Progenitor cell of endocrine pancreas (in vitro differentiated cells): ENCODE data around the gene FRRS1. TPM values are rescaled to one million over a fixed set of nuclear protein-coding genes. Genes with fewer than 3 reads are reported as not detected.

ENCODE experiments used
- DNase-seq: peaks from one replicate; pipeline ENCODE4 v3.0.0; 2021; ENCODE audit warnings: low spot score; ENCODE audit not compliant: unreplicated experiment
- H3K27ac Mint-ChIP-seq: 2 replicates; pipeline ENCODE4 v1.8.0; 2021; ENCODE audit warnings: mild to moderate bottlenecking, moderate library complexity, mixed read lengths
- H3K27me3 Mint-ChIP-seq: 2 replicates; pipeline ENCODE4 v1.8.0; 2021; ENCODE audit warnings: mixed read lengths
- H3K36me3 Mint-ChIP-seq: 2 replicates; pipeline ENCODE4 v1.8.0; 2022; ENCODE audit warnings: mixed read lengths; ENCODE audit not compliant: insufficient read depth
- H3K4me1 Mint-ChIP-seq: 2 replicates; pipeline ENCODE4 v1.8.0; 2021; ENCODE audit warnings: low read depth, mixed read lengths
- H3K4me3 Mint-ChIP-seq: 2 replicates; pipeline ENCODE4 v1.8.0; 2021; ENCODE audit warnings: low read depth, mild to moderate bottlenecking, moderate library complexity, mixed read lengths
- H3K9me3 Mint-ChIP-seq: 2 replicates; pipeline ENCODE4 v1.8.0; 2021; ENCODE audit warnings: low read depth, mixed read lengths
- CTCF ChIP-seq: fragments of 200-600 bp; sonication (generic); IDR thresholded peaks from one replicate; pipeline ENCODE4 v1.5.0; 2021; ENCODE audit warnings: antibody characterized with exemption, mild to moderate bottlenecking; ENCODE audit not compliant: unreplicated experiment
- total RNA-seq: library from RNA; stranded (reverse); gene quantifications from 2 replicates; pipeline ENCODE4 v1.2.1, GENCODE V29; 2021

Gene FRRS1
- total RNA-seq, 1 donor from 2014 or later = 8.6 TPM

GRCh38 chr1:99768104-99768503 is 1.7 kb upstream of the FRRS1 start:
- Mint-ChIP-seq H3K36me3 (peaks cover 2% of the 10 kb centered on the region), H3K4me3 (no peak overlapping the region), H3K27ac (no peak overlapping the region), H3K4me1 (peaks cover 17% of the 10 kb centered on the region), H3K27me3 (no peaks in the 10 kb centered on the region), H3K9me3 (no peaks in the 10 kb centered on the region)
- no peak for TF ChIP-seq CTCF
- no peak for DNase-seq

- H3K4me1 Mint-ChIP-seq = peaks cover 19% of the 10 kb centered on the region
- no peaks in the 10 kb centered on the region for H3K9me3 Mint-ChIP-seq
- H3K4me3 Mint-ChIP-seq = peak overlapping the region; percentile 56
- H3K36me3 Mint-ChIP-seq = peaks cover 2% of the 10 kb centered on the region
- H3K27ac Mint-ChIP-seq = no peak overlapping the region
- no peak for TF ChIP-seq CTCF
- H3K27me3 Mint-ChIP-seq = no peaks in the 10 kb centered on the region
- DNase-seq = no peak
These were observed 1.5 kb downstream of the FRRS1 start for GRCh38 chr1:99764909-99765308.

GRCh38 chr1:99764439-99764838 is 2.0 kb downstream of the FRRS1 start:
- Mint-ChIP-seq H3K27ac (no peak overlapping the region), H3K27me3 (no peaks in the 10 kb centered on the region), H3K9me3 (peaks cover 2% of the 10 kb centered on the region), H3K4me3 (peak overlapping the region; percentile 56), H3K36me3 (peaks cover 2% of the 10 kb centered on the region), H3K4me1 (peaks cover 24% of the 10 kb centered on the region)
- no peak for DNase-seq
- TF ChIP-seq CTCF = no peak

GRCh38 chr1:99763956-99764355 is 2.5 kb downstream of the FRRS1 start:
- H3K4me3 Mint-ChIP-seq = no peak overlapping the region
- no peak for DNase-seq
- no peak overlapping the region for H3K27ac Mint-ChIP-seq
- H3K9me3 Mint-ChIP-seq = peaks cover 7% of the 10 kb centered on the region
- no peaks in the 10 kb centered on the region for H3K27me3 Mint-ChIP-seq
- peaks cover 28% of the 10 kb centered on the region for H3K4me1 Mint-ChIP-seq
- peaks cover 4% of the 10 kb centered on the region for H3K36me3 Mint-ChIP-seq
- TF ChIP-seq CTCF = no peak

- Mint-ChIP-seq H3K4me3 (no peak overlapping the region), H3K4me1 (peaks cover 31% of the 10 kb centered on the region), H3K27ac (no peak overlapping the region), H3K27me3 (no peaks in the 10 kb centered on the region), H3K9me3 (peaks cover 12% of the 10 kb centered on the region), H3K36me3 (peaks cover 4% of the 10 kb centered on the region)
- DNase-seq = no peak
- no peak for TF ChIP-seq CTCF
These were observed 4.7 kb downstream of the FRRS1 start for GRCh38 chr1:99761774-99762173.
